ENCODE data around the gene ZDHHC4. TPM values are rescaled to one million over a fixed set of nuclear protein-coding genes. Genes with fewer than 3 reads are reported as not detected.

ZDHHC4 gene
- total and polyA plus RNA-seq, 2 of the 8 experiments (the other 6 are each of a cell fraction or from before 2014, with no cell fraction given) = 50.2 to 171 TPM

DNA sequence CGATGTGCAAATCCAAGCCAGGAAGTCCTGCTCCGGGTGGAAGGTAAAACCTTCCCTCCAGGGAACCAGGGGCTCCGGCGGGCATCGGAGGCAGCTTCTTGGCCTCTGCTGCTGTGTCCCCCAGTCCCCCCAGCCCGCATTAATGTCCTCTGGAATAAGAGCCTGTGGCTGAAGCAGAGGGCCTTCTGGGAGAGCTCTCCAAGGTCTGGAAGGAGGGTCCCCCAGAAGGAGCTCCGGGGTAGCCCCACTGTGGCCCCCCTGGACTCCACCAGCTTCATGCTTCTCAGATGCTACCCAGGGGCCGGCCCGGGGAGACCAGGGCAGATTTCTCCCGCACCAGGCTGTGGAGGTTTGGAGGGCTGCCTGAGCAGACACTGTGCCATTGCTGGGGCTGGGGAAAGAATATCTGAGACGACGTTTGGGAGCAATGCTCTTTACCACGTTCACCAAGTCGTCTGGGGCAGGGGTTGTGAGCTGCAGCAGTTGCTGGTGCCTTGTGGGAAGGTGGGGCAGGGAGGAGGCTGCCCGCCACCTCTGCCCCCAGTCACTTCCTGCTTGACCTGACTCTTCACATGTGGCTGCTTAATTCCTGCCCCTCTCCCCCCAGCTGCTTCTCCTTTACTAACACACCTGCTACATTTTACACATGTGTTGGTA is 46.5 kb downstream of the ZDHHC4 start (continued):
- TF ChIP-seq, protein P1, sequence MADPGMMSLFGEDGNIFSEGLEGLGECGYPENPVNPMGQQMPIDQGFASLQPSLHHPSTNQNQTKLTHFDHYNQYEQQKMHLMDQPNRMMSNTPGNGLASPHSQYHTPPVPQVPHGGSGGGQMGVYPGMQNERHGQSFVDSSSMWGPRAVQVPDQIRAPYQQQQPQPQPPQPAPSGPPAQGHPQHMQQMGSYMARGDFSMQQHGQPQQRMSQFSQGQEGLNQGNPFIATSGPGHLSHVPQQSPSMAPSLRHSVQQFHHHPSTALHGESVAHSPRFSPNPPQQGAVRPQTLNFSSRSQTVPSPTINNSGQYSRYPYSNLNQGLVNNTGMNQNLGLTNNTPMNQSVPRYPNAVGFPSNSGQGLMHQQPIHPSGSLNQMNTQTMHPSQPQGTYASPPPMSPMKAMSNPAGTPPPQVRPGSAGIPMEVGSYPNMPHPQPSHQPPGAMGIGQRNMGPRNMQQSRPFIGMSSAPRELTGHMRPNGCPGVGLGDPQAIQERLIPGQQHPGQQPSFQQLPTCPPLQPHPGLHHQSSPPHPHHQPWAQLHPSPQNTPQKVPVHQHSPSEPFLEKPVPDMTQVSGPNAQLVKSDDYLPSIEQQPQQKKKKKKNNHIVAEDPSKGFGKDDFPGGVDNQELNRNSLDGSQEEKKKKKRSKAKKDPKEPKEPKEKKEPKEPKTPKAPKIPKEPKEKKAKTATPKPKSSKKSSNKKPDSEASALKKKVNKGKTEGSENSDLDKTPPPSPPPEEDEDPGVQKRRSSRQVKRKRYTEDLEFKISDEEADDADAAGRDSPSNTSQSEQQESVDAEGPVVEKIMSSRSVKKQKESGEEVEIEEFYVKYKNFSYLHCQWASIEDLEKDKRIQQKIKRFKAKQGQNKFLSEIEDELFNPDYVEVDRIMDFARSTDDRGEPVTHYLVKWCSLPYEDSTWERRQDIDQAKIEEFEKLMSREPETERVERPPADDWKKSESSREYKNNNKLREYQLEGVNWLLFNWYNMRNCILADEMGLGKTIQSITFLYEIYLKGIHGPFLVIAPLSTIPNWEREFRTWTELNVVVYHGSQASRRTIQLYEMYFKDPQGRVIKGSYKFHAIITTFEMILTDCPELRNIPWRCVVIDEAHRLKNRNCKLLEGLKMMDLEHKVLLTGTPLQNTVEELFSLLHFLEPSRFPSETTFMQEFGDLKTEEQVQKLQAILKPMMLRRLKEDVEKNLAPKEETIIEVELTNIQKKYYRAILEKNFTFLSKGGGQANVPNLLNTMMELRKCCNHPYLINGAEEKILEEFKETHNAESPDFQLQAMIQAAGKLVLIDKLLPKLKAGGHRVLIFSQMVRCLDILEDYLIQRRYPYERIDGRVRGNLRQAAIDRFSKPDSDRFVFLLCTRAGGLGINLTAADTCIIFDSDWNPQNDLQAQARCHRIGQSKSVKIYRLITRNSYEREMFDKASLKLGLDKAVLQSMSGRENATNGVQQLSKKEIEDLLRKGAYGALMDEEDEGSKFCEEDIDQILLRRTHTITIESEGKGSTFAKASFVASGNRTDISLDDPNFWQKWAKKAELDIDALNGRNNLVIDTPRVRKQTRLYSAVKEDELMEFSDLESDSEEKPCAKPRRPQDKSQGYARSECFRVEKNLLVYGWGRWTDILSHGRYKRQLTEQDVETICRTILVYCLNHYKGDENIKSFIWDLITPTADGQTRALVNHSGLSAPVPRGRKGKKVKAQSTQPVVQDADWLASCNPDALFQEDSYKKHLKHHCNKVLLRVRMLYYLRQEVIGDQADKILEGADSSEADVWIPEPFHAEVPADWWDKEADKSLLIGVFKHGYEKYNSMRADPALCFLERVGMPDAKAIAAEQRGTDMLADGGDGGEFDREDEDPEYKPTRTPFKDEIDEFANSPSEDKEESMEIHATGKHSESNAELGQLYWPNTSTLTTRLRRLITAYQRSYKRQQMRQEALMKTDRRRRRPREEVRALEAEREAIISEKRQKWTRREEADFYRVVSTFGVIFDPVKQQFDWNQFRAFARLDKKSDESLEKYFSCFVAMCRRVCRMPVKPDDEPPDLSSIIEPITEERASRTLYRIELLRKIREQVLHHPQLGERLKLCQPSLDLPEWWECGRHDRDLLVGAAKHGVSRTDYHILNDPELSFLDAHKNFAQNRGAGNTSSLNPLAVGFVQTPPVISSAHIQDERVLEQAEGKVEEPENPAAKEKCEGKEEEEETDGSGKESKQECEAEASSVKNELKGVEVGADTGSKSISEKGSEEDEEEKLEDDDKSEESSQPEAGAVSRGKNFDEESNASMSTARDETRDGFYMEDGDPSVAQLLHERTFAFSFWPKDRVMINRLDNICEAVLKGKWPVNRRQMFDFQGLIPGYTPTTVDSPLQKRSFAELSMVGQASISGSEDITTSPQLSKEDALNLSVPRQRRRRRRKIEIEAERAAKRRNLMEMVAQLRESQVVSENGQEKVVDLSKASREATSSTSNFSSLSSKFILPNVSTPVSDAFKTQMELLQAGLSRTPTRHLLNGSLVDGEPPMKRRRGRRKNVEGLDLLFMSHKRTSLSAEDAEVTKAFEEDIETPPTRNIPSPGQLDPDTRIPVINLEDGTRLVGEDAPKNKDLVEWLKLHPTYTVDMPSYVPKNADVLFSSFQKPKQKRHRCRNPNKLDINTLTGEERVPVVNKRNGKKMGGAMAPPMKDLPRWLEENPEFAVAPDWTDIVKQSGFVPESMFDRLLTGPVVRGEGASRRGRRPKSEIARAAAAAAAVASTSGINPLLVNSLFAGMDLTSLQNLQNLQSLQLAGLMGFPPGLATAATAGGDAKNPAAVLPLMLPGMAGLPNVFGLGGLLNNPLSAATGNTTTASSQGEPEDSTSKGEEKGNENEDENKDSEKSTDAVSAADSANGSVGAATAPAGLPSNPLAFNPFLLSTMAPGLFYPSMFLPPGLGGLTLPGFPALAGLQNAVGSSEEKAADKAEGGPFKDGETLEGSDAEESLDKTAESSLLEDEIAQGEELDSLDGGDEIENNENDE (IDR thresholded peaks at IDR 0.05; ENCODE audit: insufficient replicate concordance, low read length) = no peak
- TF ChIP-seq RFX5 (IDR thresholded peaks at IDR 0.05; ENCODE audit: borderline replicate concordance, low read depth, low read length) (no peak), CEBPB (IDR thresholded peaks at IDR 0.05; ENCODE audit: low read depth, low read length) (no peak), TAF1 (IDR thresholded peaks at IDR 0.05; ENCODE audit: low read depth, low read length) (no peak), RBBP5 (IDR thresholded peaks at IDR 0.05; ENCODE audit: borderline replicate concordance, low read depth, low read length) (no peak)

All from H1 (cell line).